Measurements from ENCODE around the gene SIGLEC1.

- TF ChIP-seq POLR2A (IDR thresholded peaks at IDR 0.05; ENCODE audit: low read depth, low read length) (no peak), POLR2AphosphoS5 (IDR thresholded peaks at IDR 0.05; ENCODE audit: low read depth, low read length) (no peak)
Measured at GRCh38 chr20:3696200-3696599, 16.2 kb downstream of the SIGLEC1 start.
